Mesothelial cell of epicardium (in vitro differentiated cells): Measurements from ENCODE around the gene POLDIP2. TPM values are rescaled to one million over a fixed set of nuclear protein-coding genes. Genes with fewer than 3 reads are reported as not detected.

Experiments used
- DNase-seq, 2 experiments: peaks; one replicate each; pipeline ENCODE4 v3.0.0; 2021; ENCODE audit warnings: low spot score in 2 of 2; ENCODE audit not compliant: unreplicated experiment in 2 of 2
- H3K27ac Mint-ChIP-seq: 2 replicates; pipeline ENCODE4 v1.8.0; 2021; ENCODE audit warnings: mixed read lengths
- H3K27me3 Mint-ChIP-seq: 2 replicates; pipeline ENCODE4 v1.8.0; 2021; ENCODE audit warnings: low read depth, mixed read lengths
- H3K36me3 Mint-ChIP-seq: 2 replicates; pipeline ENCODE4 v1.8.0; 2021; ENCODE audit warnings: mixed read lengths
- H3K4me1 Mint-ChIP-seq: 2 replicates; pipeline ENCODE4 v1.8.0; 2021; ENCODE audit warnings: mixed read lengths
- H3K4me3 Mint-ChIP-seq: 2 replicates; pipeline ENCODE4 v1.8.0; 2021; ENCODE audit warnings: mild to moderate bottlenecking, moderate library complexity, mixed read lengths
- H3K9me3 Mint-ChIP-seq: 2 replicates; pipeline ENCODE4 v1.8.0; 2021; ENCODE audit warnings: mixed read lengths
- total RNA-seq: library from RNA; stranded (reverse); gene quantifications from 3 replicates; pipeline ENCODE4 v1.2.1, GENCODE V29; 2021
- TF ChIP-seq, protein P1 (sequence below): fragments of 200-600 bp; sonication (generic); IDR thresholded peaks from one replicate; pipeline ENCODE4 v1.5.0; 2021; ENCODE audit warnings: antibody characterized with exemption; ENCODE audit not compliant: unreplicated experiment

POLDIP2 gene
- total RNA-seq, 1 donor from 2014 or later: 60.9 TPM

DNA sequence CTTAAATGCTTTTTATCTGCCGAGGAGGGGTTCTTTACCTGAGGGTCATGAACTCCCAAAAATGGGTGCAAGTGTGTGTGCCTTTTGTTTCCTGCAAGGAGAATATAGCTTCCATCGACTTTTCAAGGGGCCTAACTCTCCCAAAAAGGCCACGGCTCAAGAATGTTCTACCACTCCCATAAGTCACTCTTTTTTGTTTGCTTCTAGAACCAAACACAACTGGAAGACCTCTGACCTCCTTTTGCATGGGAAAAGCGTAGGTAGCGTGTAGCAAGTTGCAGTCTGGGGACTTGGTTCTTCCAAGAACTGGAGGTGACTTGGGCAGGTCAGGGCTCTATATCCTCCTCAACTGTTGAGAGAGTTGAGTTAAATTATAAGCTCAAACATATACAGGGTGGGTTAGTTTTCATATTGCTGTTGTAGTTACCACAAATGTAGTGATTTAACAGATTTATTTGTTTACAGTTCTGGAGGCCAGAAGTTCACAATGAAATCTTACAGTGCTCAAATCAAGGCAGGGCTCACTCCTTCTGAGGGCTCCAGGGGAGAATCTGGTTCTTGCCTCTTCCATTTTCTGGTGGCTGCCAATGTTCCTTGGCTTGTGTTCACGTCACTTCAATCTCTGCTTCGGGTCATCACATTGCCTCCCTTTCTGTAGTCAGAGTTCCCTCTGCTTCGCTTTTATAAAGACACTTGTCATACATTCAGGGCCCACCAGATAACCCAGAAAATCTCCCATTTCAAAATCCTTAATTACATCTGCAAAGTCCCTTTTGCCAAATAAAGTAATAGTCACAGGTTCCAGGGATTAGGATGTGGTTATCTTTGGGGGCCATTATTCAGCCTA lies 36.9 kb downstream of the POLDIP2 start:
- TF ChIP-seq, protein P1, sequence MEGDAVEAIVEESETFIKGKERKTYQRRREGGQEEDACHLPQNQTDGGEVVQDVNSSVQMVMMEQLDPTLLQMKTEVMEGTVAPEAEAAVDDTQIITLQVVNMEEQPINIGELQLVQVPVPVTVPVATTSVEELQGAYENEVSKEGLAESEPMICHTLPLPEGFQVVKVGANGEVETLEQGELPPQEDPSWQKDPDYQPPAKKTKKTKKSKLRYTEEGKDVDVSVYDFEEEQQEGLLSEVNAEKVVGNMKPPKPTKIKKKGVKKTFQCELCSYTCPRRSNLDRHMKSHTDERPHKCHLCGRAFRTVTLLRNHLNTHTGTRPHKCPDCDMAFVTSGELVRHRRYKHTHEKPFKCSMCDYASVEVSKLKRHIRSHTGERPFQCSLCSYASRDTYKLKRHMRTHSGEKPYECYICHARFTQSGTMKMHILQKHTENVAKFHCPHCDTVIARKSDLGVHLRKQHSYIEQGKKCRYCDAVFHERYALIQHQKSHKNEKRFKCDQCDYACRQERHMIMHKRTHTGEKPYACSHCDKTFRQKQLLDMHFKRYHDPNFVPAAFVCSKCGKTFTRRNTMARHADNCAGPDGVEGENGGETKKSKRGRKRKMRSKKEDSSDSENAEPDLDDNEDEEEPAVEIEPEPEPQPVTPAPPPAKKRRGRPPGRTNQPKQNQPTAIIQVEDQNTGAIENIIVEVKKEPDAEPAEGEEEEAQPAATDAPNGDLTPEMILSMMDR: no peak
- H3K27ac Mint-ChIP-seq: peak overlapping the region; percentile 93
- H3K36me3 Mint-ChIP-seq: no peaks in the 10 kb centered on the region
- DNase-seq: no peak
- H3K9me3 Mint-ChIP-seq: no peaks in the 10 kb centered on the region
- no peaks in the 10 kb centered on the region for H3K27me3 Mint-ChIP-seq
- H3K4me1 Mint-ChIP-seq: peaks cover 40% of the 10 kb centered on the region
- H3K4me3 Mint-ChIP-seq: peak overlapping the region; percentile 80

DNA sequence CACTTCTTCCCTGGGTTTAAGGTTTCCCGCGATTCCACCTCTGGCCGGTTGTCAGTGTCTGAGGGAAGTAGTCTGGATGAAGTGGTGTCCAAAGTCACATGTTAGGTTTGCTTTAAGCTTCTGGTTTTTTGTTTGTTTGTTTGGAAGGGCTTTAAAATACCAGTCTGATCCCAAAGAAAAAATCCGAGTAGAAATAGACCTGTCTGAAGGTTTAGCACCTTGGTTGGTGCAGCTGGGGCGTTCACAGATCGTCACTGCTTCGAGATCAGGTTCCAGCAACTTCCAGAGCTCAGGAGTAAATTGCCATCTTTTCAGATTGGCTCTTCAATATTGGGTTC lies 37.8 kb downstream of the POLDIP2 start:
- no peaks in the 10 kb centered on the region for H3K27me3 Mint-ChIP-seq
- TF ChIP-seq, protein P1: no peak
- H3K4me1 Mint-ChIP-seq: peaks cover 39% of the 10 kb centered on the region
- H3K9me3 Mint-ChIP-seq: no peaks in the 10 kb centered on the region
- H3K36me3 Mint-ChIP-seq: no peaks in the 10 kb centered on the region
- peak overlapping the region; percentile 93 for H3K27ac Mint-ChIP-seq
- no peak for DNase-seq
- H3K4me3 Mint-ChIP-seq: peak overlapping the region; percentile 80

DNA sequence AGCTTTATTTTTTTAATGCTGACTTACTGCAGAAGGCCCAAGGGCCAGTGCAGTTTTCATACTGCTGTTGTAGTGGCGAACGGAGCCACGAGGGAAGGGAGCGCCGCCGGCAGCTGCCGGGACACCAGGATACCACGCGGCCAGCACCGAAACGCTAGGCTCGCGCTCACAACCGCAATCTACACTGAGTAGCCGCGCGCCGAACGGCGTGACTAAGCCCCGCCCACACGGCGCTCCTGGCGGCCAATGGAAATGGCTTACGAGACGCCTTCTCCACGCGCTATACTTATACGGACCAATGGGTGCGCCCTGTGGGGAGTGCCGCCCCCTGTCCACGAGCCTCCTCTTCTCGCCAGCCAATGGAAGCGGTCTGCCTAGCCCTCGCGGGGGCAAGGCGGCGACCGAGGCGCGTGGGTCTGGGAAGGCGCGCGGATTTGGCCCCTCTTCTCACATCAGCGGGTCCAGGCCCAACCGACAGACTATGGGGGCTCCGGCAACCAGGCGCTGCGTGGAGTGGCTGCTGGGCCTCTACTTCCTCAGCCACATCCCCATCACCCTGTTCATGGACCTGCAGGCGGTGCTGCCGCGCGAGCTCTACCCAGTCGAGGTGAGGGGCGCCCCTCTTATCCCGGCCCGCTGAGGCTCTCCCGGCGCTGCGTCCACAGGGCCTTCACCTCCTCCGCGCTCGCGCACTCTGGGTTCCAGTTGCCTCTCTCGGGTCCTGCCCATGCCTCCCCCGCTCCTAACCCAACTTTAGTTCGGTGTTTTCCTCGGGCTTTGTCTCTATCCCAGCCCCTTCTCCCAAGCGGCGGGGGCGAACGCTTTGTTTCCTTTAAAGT lies 38.3 kb downstream of the POLDIP2 start, which contains the start of gene TMEM97:
TSS of gene TMEM97 (plus strand) at position 442 of the 839 bp plus-strand sequence. CDS start at position 482, 40 bp downstream.
- peak within 1 kb of the TSS; percentile 93 for H3K27ac Mint-ChIP-seq
- peaks cover 39% of the 10 kb centered on the region for H3K4me1 Mint-ChIP-seq
- H3K36me3 Mint-ChIP-seq: no peaks in the 10 kb centered on the region
- TF ChIP-seq, protein P1: no peak
- peak within 1 kb of the TSS; percentile 80 for H3K4me3 Mint-ChIP-seq
- H3K9me3 Mint-ChIP-seq: no peaks in the 10 kb centered on the region
- no peaks in the 10 kb centered on the region for H3K27me3 Mint-ChIP-seq
- peak; percentile 89 to 96 for DNase-seq

DNA sequence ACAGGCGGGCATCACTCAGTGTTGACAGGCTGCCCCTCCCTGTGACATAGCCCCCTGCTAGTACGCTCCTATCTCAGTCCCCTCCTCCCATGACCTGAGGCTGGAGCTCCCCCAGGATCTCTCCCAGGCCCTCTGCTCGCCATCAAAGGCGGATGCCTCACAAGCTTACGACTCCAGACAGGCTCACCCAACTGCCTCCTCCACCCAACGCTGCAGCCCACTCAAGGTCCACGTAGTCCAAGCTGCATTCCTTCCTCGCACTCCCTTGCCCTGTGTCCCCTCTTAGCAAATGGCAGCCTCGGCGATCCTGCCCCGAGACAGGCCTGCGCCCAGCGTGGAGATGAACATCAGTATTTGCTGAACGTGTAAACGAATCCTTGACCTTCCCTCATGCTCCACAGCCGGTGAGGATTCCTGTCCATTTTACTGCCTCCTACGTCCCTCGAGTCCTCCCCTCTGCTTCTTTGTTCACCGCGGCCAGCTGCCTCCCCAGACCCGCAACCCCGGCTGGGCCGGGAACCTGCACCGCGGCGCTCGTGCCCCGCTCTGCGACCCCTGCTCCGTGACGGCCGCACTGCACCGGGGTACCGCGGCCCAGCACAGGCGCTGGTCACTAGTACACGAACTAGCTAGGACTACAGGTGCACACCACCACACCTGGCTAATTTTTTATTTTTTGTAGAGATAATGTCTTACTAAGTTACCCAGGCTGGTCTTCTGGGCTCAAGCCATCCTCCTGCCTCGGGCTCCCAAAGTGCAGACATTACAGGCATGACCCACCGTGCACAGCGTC lies 39.2 kb downstream of the POLDIP2 start:
- peaks cover 41% of the 10 kb centered on the region for H3K4me1 Mint-ChIP-seq
- no peaks in the 10 kb centered on the region for H3K36me3 Mint-ChIP-seq
- TF ChIP-seq, protein P1: no peak
- H3K27me3 Mint-ChIP-seq: no peaks in the 10 kb centered on the region
- H3K9me3 Mint-ChIP-seq: no peaks in the 10 kb centered on the region
- H3K27ac Mint-ChIP-seq: peak overlapping the region; percentile 93
- peak overlapping the region; percentile 80 for H3K4me3 Mint-ChIP-seq
- no peak for DNase-seq
